Skin of body (tissue), 2 donors: ENCODE data around the gene INTS3. TPM values are rescaled to one million over a fixed set of nuclear protein-coding genes. Genes with fewer than 3 reads are reported as not detected.

Experiments
- small RNA-seq: library from RNA; depleted of rRNA; stranded (forward); fragments of <200 nt; gene quantifications from one replicate; pipeline ENCODE3, GENCODE V24; 2014; ENCODE audit warnings: low replicate concordance
- total RNA-seq: library from RNA; depleted of rRNA; stranded (reverse); fragments of >200 nt; gene quantifications from one replicate; pipeline ENCODE4 v1.2.3, GENCODE V29; 2014

The INTS3 gene
- total RNA-seq, 1 donor from 2014 or later: 40.5 TPM

Small RNA genes lying within 50 kb of the gene (small RNA-seq; reads per million reads assigned to genes)
- gene MIR8083 (not detected), gene RF00019 (not detected), gene RN7SL372P (not detected)

Other genes starting within 250 kb of the INTS3 start
- 161 TPM for gene S100A6, start 192.1 kb upstream of the INTS3 start, total RNA-seq
- not detected for gene S100A5, start 187.1 kb upstream of the INTS3 start, total RNA-seq
- 102 TPM for gene S100A4, start 182.2 kb upstream of the INTS3 start, total RNA-seq
- gene S100A3, start 178.8 kb upstream of the INTS3 start, total RNA-seq: 36.0 TPM
- gene S100A2, start 162.2 kb upstream of the INTS3 start, total RNA-seq: 71.6 TPM
- 103 TPM for gene S100A16, start 114.9 kb upstream of the INTS3 start, total RNA-seq
- 141 TPM for gene S100A14, start 111.7 kb upstream of the INTS3 start, total RNA-seq
- gene S100A13, start 100.5 kb upstream of the INTS3 start, total RNA-seq: 17.8 TPM
- gene S100A1, start 99.6 kb upstream of the INTS3 start, total RNA-seq: 5.6 TPM
- 52.1 TPM for gene CHTOP, start 94.0 kb upstream of the INTS3 start, total RNA-seq
- 33.2 TPM for gene SNAPIN, start 69.3 kb upstream of the INTS3 start, total RNA-seq
- gene ILF2, start 57.1 kb upstream of the INTS3 start, total RNA-seq: 134 TPM
- gene NPR1, start 49.4 kb upstream of the INTS3 start, total RNA-seq: 10.6 TPM
- 25.0 TPM for gene SLC27A3, start 47.4 kb downstream of the INTS3 start, total RNA-seq
- 12.6 TPM for gene GATAD2B, start 194.9 kb downstream of the INTS3 start, total RNA-seq
- 18.8 TPM for gene DENND4B, start 218.7 kb downstream of the INTS3 start, total RNA-seq
- 5.1 TPM for gene CRTC2, start 230.6 kb downstream of the INTS3 start, total RNA-seq
- 38.8 TPM for gene SLC39A1, start 235.5 kb downstream of the INTS3 start, total RNA-seq
- gene CREB3L4, start 239.9 kb downstream of the INTS3 start, total RNA-seq: 10.7 TPM
- 73.8 TPM for gene JTB, start 249.6 kb downstream of the INTS3 start, total RNA-seq